ENCODE results near the gene HHLA2.

The HHLA2 gene

GRCh38 chr3:108394563-108394962, 98.2 kb downstream of the HHLA2 start:
- TF ChIP-seq CTCF (IDR thresholded peaks at IDR 0.05; ENCODE audit: low read depth, low read length): no peak
- no peak for DNase-seq (ENCODE audit: low read depth, low spot score)
- H3K4me3 ChIP-seq (ENCODE audit: low read depth, low read length): no peak overlapping the region
- in situ Hi-C loops (cut with HindIII; ENCODE audit: low sequenced_read_pairs): no loop called here

- in situ Hi-C loops (cut with HindIII; ENCODE audit: low sequenced_read_pairs): no loop called here
- no peak overlapping the region for H3K4me3 ChIP-seq (ENCODE audit: low read depth, low read length)
- TF ChIP-seq CTCF (IDR thresholded peaks at IDR 0.05; ENCODE audit: low read depth, low read length): no peak
- DNase-seq (ENCODE audit: low read depth, low spot score): no peak
Observed at GRCh38 chr3:108396336-108396735, 100.0 kb downstream of the HHLA2 start.

GRCh38 chr3:108398510-108398909, 102.2 kb downstream of the HHLA2 start:
- no peak overlapping the region for H3K4me3 ChIP-seq (ENCODE audit: low read depth, low read length)
- in situ Hi-C loops (cut with HindIII; ENCODE audit: low sequenced_read_pairs): no loop called here
- no peak for TF ChIP-seq CTCF (IDR thresholded peaks at IDR 0.05; ENCODE audit: low read depth, low read length)
- no peak for DNase-seq (ENCODE audit: low read depth, low spot score)

- TF ChIP-seq CTCF (IDR thresholded peaks at IDR 0.05; ENCODE audit: low read depth, low read length): no peak
- no peak overlapping the region for H3K4me3 ChIP-seq (ENCODE audit: low read depth, low read length)
- in situ Hi-C loops (cut with HindIII; ENCODE audit: low sequenced_read_pairs): no loop called here
- no peak for DNase-seq (ENCODE audit: low read depth, low spot score)
Observed at GRCh38 chr3:108401836-108402235, 105.5 kb downstream of the HHLA2 start.

GRCh38 chr3:108403198-108403597, 106.8 kb downstream of the HHLA2 start:
- in situ Hi-C loops (cut with HindIII; ENCODE audit: low sequenced_read_pairs): no loop called here
- H3K4me3 ChIP-seq (ENCODE audit: low read depth, low read length): no peak overlapping the region
- no peak for DNase-seq (ENCODE audit: low read depth, low spot score)
- TF ChIP-seq CTCF (IDR thresholded peaks at IDR 0.05; ENCODE audit: low read depth, low read length): no peak

GRCh38 chr3:108403686-108404345, 107.5 kb downstream of the HHLA2 start:
- no peak for DNase-seq (ENCODE audit: low read depth, low spot score)
- in situ Hi-C loops (cut with HindIII; ENCODE audit: low sequenced_read_pairs): no loop called here
- no peak overlapping the region for H3K4me3 ChIP-seq (ENCODE audit: low read depth, low read length)
- no peak for TF ChIP-seq CTCF (IDR thresholded peaks at IDR 0.05; ENCODE audit: low read depth, low read length)

Data from astrocyte of the spinal cord (primary cell).